A549 (cell line): Measurements from ENCODE around the gene ITGB2. TPM values are rescaled to one million over a fixed set of nuclear protein-coding genes. Genes with fewer than 3 reads are reported as not detected.
A peak's percentile ranks its signal among the peaks of the same experiment; 100 is the strongest.

Experiments used
- ATAC-seq, 2 experiments: fragments of 200-7000 bp in 1 of 2; fragments of >200 bp in 1 of 2; cut with Nextera tagmentation in 1 of 2; cut with Tn5 transposase in 1 of 2; 3 replicates each; pipeline versions ENCODE4 v1.8.0 to v1.9.1; 2018 to 2020; ENCODE audit warnings: mild to moderate bottlenecking in 1 of 2, moderate library complexity in 1 of 2
- CTCF ChIA-PET: fragments of 300-600 bp; sonication (Branson Sonifier 250); formaldehyde crosslinking; extraction: SDS; loops from one replicate; lab custom pipeline; 2021; ENCODE audit warnings: antibody characterized with exemption, inconsistent platforms; lab: Yijun Ruan, JAX
- POLR2A ChIA-PET: fragments of 350-600 bp; formaldehyde crosslinking; extraction: SDS; loops from one replicate; lab custom pipeline; 2021; ENCODE audit warnings: antibody characterized with exemption, inconsistent platforms; lab: Yijun Ruan, JAX
- DNase-seq, 2 experiments: peaks; one replicate each; pipeline versions ENCODE4 v3.0.0 to v3.0.0-alpha.2; 2011 to 2016; ENCODE audit warnings: low read depth in 1 of 2, low spot score in 1 of 2
- FAIRE-seq: peaks from 2 replicates; lab custom pipeline; 2011; peaks lifted over from hg19 to GRCh38; lab: Jason Lieb, UNC
- H3K27ac ChIP-seq, 2 experiments: fragments of >200 bp; sonication (Bioruptor Twin); formaldehyde crosslinking; 3 replicates each; pipeline ENCODE4 v1.5.1; 2016 to 2017
- H3K4me1 ChIP-seq: fragments of >200 bp; sonication (Bioruptor Twin); formaldehyde crosslinking; 3 replicates; pipeline ENCODE4 v1.6.1; 2016
- H3K4me2 ChIP-seq: fragments of >200 bp; sonication (Bioruptor Twin); formaldehyde crosslinking; 3 replicates; pipeline ENCODE4 v1.6.1; 2016
- H3K4me3 ChIP-seq: fragments of >200 bp; sonication (Bioruptor Twin); formaldehyde crosslinking; 3 replicates; pipeline ENCODE4 v1.5.1; 2016
- H3K9me3 ChIP-seq: fragments of >200 bp; sonication (Bioruptor Twin); formaldehyde crosslinking; 3 replicates; pipeline ENCODE4 v1.6.1; 2016
- ATOH8 ChIP-seq: fragments of 250-450 bp; sonication (Bioruptor Pico); IDR thresholded peaks from 2 replicates; pipeline ENCODE4 v1.5.0; 2020; ENCODE audit warnings: low read depth, mild to moderate bottlenecking, moderate library complexity
- BHLHE40 ChIP-seq: IDR thresholded peaks from 2 replicates; pipeline ENCODE4 v1.6.1; 2012; ENCODE audit warnings: low read depth, low read length, inconsistent platforms
- CBX2 ChIP-seq: fragments of 200-600 bp; sonication (generic); IDR thresholded peaks from 2 replicates; pipeline ENCODE4 v1.6.1; 2016; ENCODE audit warnings: low read depth, mild to moderate bottlenecking, borderline replicate concordance
- CBX8 ChIP-seq: fragments of 200-600 bp; sonication (generic); IDR thresholded peaks from 2 replicates; pipeline ENCODE4 v1.6.1; 2016
- CEBPB ChIP-seq, 2 experiments: fragments of >200 bp in 1 of 2; sonication (Bioruptor Twin) in 1 of 2; formaldehyde crosslinking in 1 of 2; IDR thresholded peaks; 2 replicates each; pipeline ENCODE4 v1.6.1; 2012 to 2016
- CTCF ChIP-seq: fragments of >200 bp; sonication (Bioruptor Twin); formaldehyde crosslinking; IDR thresholded peaks from 3 replicates; pipeline ENCODE4 v1.5.1; 2016
- FOSB ChIP-seq: fragments of 250-450 bp; sonication (Bioruptor Pico); IDR thresholded peaks from 2 replicates; pipeline ENCODE4 v1.5.0; 2020; ENCODE audit warnings: mild to moderate bottlenecking, moderate library complexity
- FOSL2 ChIP-seq, 2 experiments: fragments of 450-650 bp in 1 of 2; fragments of >200 bp in 1 of 2; sonication (Bioruptor Twin) in 1 of 2; formaldehyde crosslinking; IDR thresholded peaks; 2 replicates each; pipeline versions ENCODE4 v1.5.0 to v1.6.1; 2016 to 2020; ENCODE audit warnings: mild to moderate bottlenecking in 1 of 2, moderate library complexity in 1 of 2
- FOXS1 ChIP-seq: fragments of 250-450 bp; sonication (Bioruptor Pico); IDR thresholded peaks from 2 replicates; pipeline ENCODE4 v1.5.0; 2020; ENCODE audit warnings: mild to moderate bottlenecking, moderate library complexity
- GATA3 ChIP-seq: IDR thresholded peaks from 2 replicates; pipeline ENCODE4 v1.6.1; 2012; ENCODE audit warnings: borderline replicate concordance
- HDAC2 ChIP-seq: fragments of 200-600 bp; sonication (generic); IDR thresholded peaks from 2 replicates; pipeline ENCODE4 v1.6.1; 2016
- HMGXB4 ChIP-seq: fragments of 250-450 bp; sonication (Bioruptor Pico); IDR thresholded peaks from 2 replicates; pipeline ENCODE4 v1.5.0; 2021; ENCODE audit warnings: mild to moderate bottlenecking, moderate library complexity, borderline replicate concordance
- HOXB13 ChIP-seq: fragments of 250-450 bp; sonication (Bioruptor Pico); IDR thresholded peaks from 2 replicates; pipeline ENCODE4 v1.5.0; 2020; ENCODE audit warnings: low read depth, mild to moderate bottlenecking, moderate library complexity
- HOXB5 ChIP-seq: fragments of 250-450 bp; sonication (Bioruptor Pico); IDR thresholded peaks from 2 replicates; pipeline ENCODE4 v1.5.0; 2020; ENCODE audit warnings: mild to moderate bottlenecking, moderate library complexity
- JUN ChIP-seq, 2 experiments: fragments of >200 bp; sonication (Bioruptor Twin); formaldehyde crosslinking; IDR thresholded peaks; 2 replicates in 1 of 2; 3 replicates in 1 of 2; pipeline ENCODE4 v1.6.1; 2016 to 2017
- JUNB ChIP-seq: fragments of >200 bp; sonication (Bioruptor Twin); formaldehyde crosslinking; IDR thresholded peaks from 2 replicates; pipeline ENCODE4 v1.6.1; 2016
- MAFK ChIP-seq: fragments of 450-650 bp; IDR thresholded peaks from 2 replicates; pipeline ENCODE4 v1.6.1; 2014; ENCODE audit not compliant: partially characterized antibody
- MAZ ChIP-seq: fragments of 150-350 bp; IDR thresholded peaks from 2 replicates; pipeline ENCODE4 v1.6.1; 2014; ENCODE audit warnings: antibody characterized with exemption, low read depth, low read length, borderline replicate concordance
- MYC ChIP-seq: IDR thresholded peaks from 2 replicates; pipeline ENCODE4 v1.6.1; 2012; ENCODE audit warnings: mild to moderate bottlenecking, inconsistent platforms, low read length, improper control_type of control experiment, borderline replicate concordance
- NFE2L2 ChIP-seq: fragments of 150-350 bp; conservative IDR thresholded peaks from 2 replicates; pipeline ENCODE4 v1.6.1; 2014; ENCODE audit warnings: low read length
- NR3C1 ChIP-seq: fragments of >200 bp; sonication (Bioruptor Twin); formaldehyde crosslinking; IDR thresholded peaks from 3 replicates; pipeline ENCODE4 v1.6.1; 2017
- PBX3 ChIP-seq: IDR thresholded peaks from 2 replicates; pipeline ENCODE4 v1.6.1; 2012
- PHF8 ChIP-seq: fragments of 200-600 bp; sonication (generic); IDR thresholded peaks from 2 replicates; pipeline ENCODE4 v1.6.1; 2016; ENCODE audit warnings: low read depth, mild to moderate bottlenecking, antibody characterized with exemption, moderate library complexity, borderline replicate concordance
- RARB ChIP-seq: fragments of 250-450 bp; sonication (Bioruptor Pico); IDR thresholded peaks from 2 replicates; pipeline ENCODE4 v1.8.0; 2021; ENCODE audit warnings: mild to moderate bottlenecking, moderate library complexity
- SREBF2 ChIP-seq: fragments of 450-650 bp; IDR thresholded peaks from 2 replicates; pipeline ENCODE4 v1.6.1; 2014; ENCODE audit warnings: mild to moderate bottlenecking, moderate library complexity
- ZFP36 ChIP-seq: fragments of 450-650 bp; IDR thresholded peaks from 2 replicates; pipeline ENCODE4 v1.6.1; 2014; ENCODE audit warnings: borderline replicate concordance; ENCODE audit not compliant: partially characterized antibody
- WGBS: methylation state at CpG from one replicate; pipeline ENCODE4 v1.1.6; 2017; ENCODE audit errors: missing lambda C conversion rate; 5-methylcytosine and 5-hydroxymethylcytosine counted together
- polyA plus RNA-seq, 4 experiments: library from polyadenylated mRNA; depleted of rRNA in 3 of 4; stranded (reverse); fragments of >200 nt; fragmentation: RNase III in 1 of 4; extraction: RNeasy Plus Mini Kit Qiagen cat#74134 plus additional on column Dnase treatment in 1 of 4; gene quantifications; 2 replicates in 3 of 4; 3 replicates in 1 of 4; pipeline ENCODE4 v1.2.3, GENCODE V29; 2011 to 2017

The ITGB2 gene
- polyA plus RNA-seq, 2 of the 4 experiments (the other 2 are of a cell fraction): 0.46 to 0.59 TPM

- ATAC-seq (peak; percentile 69 to 83), DNase-seq (peak; percentile 60 to 85), FAIRE-seq (no peak)
- peak; percentile 63 for TF ChIP-seq JUNB
- no peak for TF ChIP-seq NR3C1
- TF ChIP-seq JUN (IDR thresholded peaks at IDR 0.05): peak; percentile 35 to 58; a peak in 1 of 5 replicates
- no peak for TF ChIP-seq CBX8
- TF ChIP-seq RARB (CRISPR knock-in tag): no peak
- peak; percentile 83 for TF ChIP-seq GATA3
- TF ChIP-seq FOSL2 (IDR thresholded peaks at IDR 0.05): peak; percentile 43; the same call in 1 of the 2 replicates
- peak; percentile 91 for TF ChIP-seq FOSL2 (CRISPR knock-in tag; IDR thresholded peaks at IDR 0.05)
- Histone ChIP-seq H3K4me2 (peak overlapping the region; percentile 99), H3K27ac (peak overlapping the region; percentile 92 to 97), H3K4me1 (peaks cover 66% of the 10 kb centered on the region), H3K4me3 (peak overlapping the region; percentile 86), H3K9me3 (no peaks in the 10 kb centered on the region)
- ChIA-PET POLR2A (interaction anchor here (0.5 kb wide), 1 partner anchor 35 kb away, joined by 4 read pairs; no protein-coding TSS in a partner anchor), CTCF (interaction anchor here (0.9 kb wide), 1 partner anchor 42 kb away, joined by 3 read pairs; no protein-coding TSS in a partner anchor)
- WGBS: 4% methylated on average over 19 of the region's 19 CpGs
Observed at GRCh38 chr21:44869781-44870747, 50.6 kb downstream of the ITGB2 start.

GRCh38 chr21:44868707-44869106 is 52.0 kb downstream of the ITGB2 start:
- Histone ChIP-seq H3K9me3 (no peaks in the 10 kb centered on the region), H3K4me1 (peaks cover 60% of the 10 kb centered on the region), H3K4me2 (peak overlapping the region; percentile 99), H3K27ac (peak overlapping the region; percentile 92 to 97), H3K4me3 (no peak overlapping the region)
- WGBS: 89% methylated on average over 7 of the region's 7 CpGs
- CTCF ChIA-PET: interaction anchor here (1.1 kb wide), 1 partner anchor 25 kb away, joined by 3 read pairs; no protein-coding TSS in a partner anchor
- no peak for TF ChIP-seq ZFP36
- no peak for TF ChIP-seq HDAC2
- FAIRE-seq (no peak), DNase-seq (no peak), ATAC-seq (no peak)
- POLR2A ChIA-PET: no interaction called here

DNA sequence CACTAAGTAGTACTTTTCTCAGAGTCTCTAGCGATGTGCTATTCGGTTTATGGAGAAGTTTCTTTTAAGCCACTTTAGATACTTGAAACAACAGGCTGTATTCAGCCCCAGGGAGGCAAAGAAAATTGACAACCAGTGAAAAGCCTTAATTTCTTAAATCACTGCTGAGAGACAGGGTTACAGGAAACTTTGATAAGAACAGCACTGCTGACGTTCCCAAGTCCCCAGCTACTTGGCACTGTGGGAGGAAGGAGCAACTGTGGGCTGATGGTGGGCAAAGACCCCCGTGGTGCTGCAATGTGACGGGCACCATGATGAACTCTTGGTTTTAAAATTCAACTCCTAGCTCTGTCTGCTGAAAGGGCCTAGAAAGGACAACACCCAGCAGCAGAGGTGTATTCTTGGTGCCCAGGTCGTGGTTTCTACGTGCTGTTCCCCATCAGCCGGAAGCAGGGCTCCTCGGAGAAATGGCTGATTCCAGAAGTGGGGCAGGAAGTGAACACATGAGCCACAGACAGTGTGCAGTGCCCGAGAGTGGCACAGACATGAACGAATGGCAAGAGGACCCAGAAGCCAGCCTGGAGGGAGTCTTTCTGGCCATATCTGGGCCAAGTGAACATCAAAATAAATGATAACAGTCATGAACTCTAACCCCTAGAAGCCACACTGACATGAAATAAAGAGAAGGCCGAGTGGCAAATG is 52.5 kb downstream of the ITGB2 start:
- POLR2A ChIA-PET: no interaction called here
- H3K27ac ChIP-seq: peak overlapping the region; percentile 17 to 97; a peak in 3 of 6 replicates
- CTCF ChIA-PET: interaction anchor here (1.1 kb wide), 1 partner anchor 25 kb away, joined by 3 read pairs; no protein-coding TSS in a partner anchor

GRCh38 chr21:44867464-44867863 is 53.2 kb downstream of the ITGB2 start:
- ATAC-seq (no peak), DNase-seq (no peak), FAIRE-seq (no peak)
- Histone ChIP-seq H3K4me2 (peak overlapping the region; percentile 57; the same call in 2 of the 3 replicates), H3K4me3 (no peak overlapping the region), H3K4me1 (peaks cover 60% of the 10 kb centered on the region), H3K9me3 (no peaks in the 10 kb centered on the region), H3K27ac (peak overlapping the region; percentile 19 to 80; a peak in 4 of 6 replicates)
- WGBS: 94% methylated on average over 15 of the region's 15 CpGs
- CTCF ChIA-PET: interaction anchor here (1.1 to 1.3 kb wide), 2 partner anchors 26 to 64 kb away, joined by 3 read pairs; no protein-coding TSS in a partner anchor
- POLR2A ChIA-PET: no interaction called here
- TF ChIP-seq PBX3 (no peak), HMGXB4 (CRISPR knock-in tag) (no peak), FOSL2 (IDR thresholded peaks at IDR 0.05) (no peak), FOSL2 (CRISPR knock-in tag; IDR thresholded peaks at IDR 0.05) (no peak), HOXB13 (CRISPR knock-in tag) (no peak), FOXS1 (CRISPR knock-in tag) (no peak), ATOH8 (no peak), PHF8 (no peak), SREBF2 (no peak), CTCF (no peak), MAFK (no peak)

More for the DNA sequence above, 52.5 kb downstream of the ITGB2 start:
- no peak for DNase-seq
- FAIRE-seq: no peak
- peak overlapping the region; percentile 99; the same call in 1 of the 3 replicates for H3K4me2 ChIP-seq
- no peak for ATAC-seq
- H3K4me3 ChIP-seq: no peak overlapping the region
- H3K4me1 ChIP-seq: peaks cover 60% of the 10 kb centered on the region
- TF ChIP-seq NFE2L2: no peak
- TF ChIP-seq HOXB5 (CRISPR knock-in tag): no peak
- no peak for TF ChIP-seq MYC
- no peak for TF ChIP-seq MAZ
- no peak for TF ChIP-seq CBX2
- TF ChIP-seq CEBPB (IDR thresholded peaks at IDR 0.05): no peak
- TF ChIP-seq BHLHE40: no peak
- TF ChIP-seq FOSB (CRISPR knock-in tag): no peak
- TF ChIP-seq PHF8: no peak
- H3K9me3 ChIP-seq: no peaks in the 10 kb centered on the region
- WGBS: 95% methylated on average over 12 of the region's 12 CpGs
